ENCODE data around the gene ARMC7. TPM values are rescaled to one million over a fixed set of nuclear protein-coding genes. Genes with fewer than 3 reads are reported as not detected.

ARMC7 gene
- total RNA-seq (2022; extraction: Qiagen RNA extraction; ENCODE audit: low read depth), result 14.9 to 20.8 TPM (median 17.9 TPM) in 5 replicates

GRCh38 chr17:75109407-75110233 is at the start of gene ARMC7:
TSS of gene ARMC7 (plus strand) at chr17:75109969. CDS start at chr17:75110289, 320 bp downstream.

GRCh38 chr17:75087558-75088453 is 22.0 kb upstream of the ARMC7 start, which contains the start of gene SLC16A5:
TSS of gene SLC16A5 (plus strand) at chr17:75087954. CDS start at chr17:75093637, 5,683 bp downstream.

GRCh38 chr17:75131278-75132017 is 21.7 kb downstream of the ARMC7 start, which contains the start of gene NT5C:
TSS of gene NT5C (minus strand) at chr17:75131742. CDS start at chr17:75131707, 35 bp downstream.

GRCh38 chr17:75154195-75155106 is 44.7 kb downstream of the ARMC7 start, which contains the start of gene JPT1:
TSS of gene JPT1 (minus strand) at chr17:75154512. CDS start at chr17:75154397, 115 bp downstream.

Other genes starting within 250 kb of the ARMC7 start
- 54.9 to 76.2 TPM (median 59.9 TPM) in 5 replicates for gene FDXR, start 237.0 kb upstream of the ARMC7 start, total RNA-seq (2022; extraction: Qiagen RNA extraction; ENCODE audit: low read depth)
- gene FADS6, start 216.3 kb upstream of the ARMC7 start, total RNA-seq (2022; extraction: Qiagen RNA extraction; ENCODE audit: low read depth), result 0.10 TPM in 1 of 5 replicates, not detected in the others
- gene USH1G, start 186.7 kb upstream of the ARMC7 start, total RNA-seq (2022; extraction: Qiagen RNA extraction; ENCODE audit: low read depth), result 0.02 to 0.11 TPM (median 0.06 TPM) in 5 replicates
- gene OTOP2, start 185.7 kb upstream of the ARMC7 start, total RNA-seq (2022; extraction: Qiagen RNA extraction; ENCODE audit: low read depth), result 0.06 to 0.18 TPM (median 0.07 TPM) in 5 replicates
- not detected in 5 replicates for gene OTOP3, start 174.1 kb upstream of the ARMC7 start, total RNA-seq (2022; extraction: Qiagen RNA extraction; ENCODE audit: low read depth)
- 6.3 to 7.3 TPM (median 7.2 TPM) in 5 replicates for gene HID1, start 137.2 kb upstream of the ARMC7 start, total RNA-seq (2022; extraction: Qiagen RNA extraction; ENCODE audit: low read depth)
- 35.3 to 50.0 TPM (median 44.7 TPM) in 5 replicates for gene CDR2L, start 122.3 kb upstream of the ARMC7 start, total RNA-seq (2022; extraction: Qiagen RNA extraction; ENCODE audit: low read depth)
- 74.1 to 83.2 TPM (median 79.3 TPM) in 5 replicates for gene MRPL58, start 97.3 kb upstream of the ARMC7 start, total RNA-seq (2022; extraction: Qiagen RNA extraction; ENCODE audit: low read depth)
- gene ATP5PD, start 63.0 kb upstream of the ARMC7 start, total RNA-seq (2022; extraction: Qiagen RNA extraction; ENCODE audit: low read depth), result 451 to 527 TPM (median 489 TPM) in 5 replicates
- 28.0 to 29.8 TPM (median 29.0 TPM) in 5 replicates for gene KCTD2, start 62.7 kb upstream of the ARMC7 start, total RNA-seq (2022; extraction: Qiagen RNA extraction; ENCODE audit: low read depth)
- 23.9 to 31.5 TPM (median 27.3 TPM) in 5 replicates for gene SLC16A5, start 22.0 kb upstream of the ARMC7 start, total RNA-seq (2022; extraction: Qiagen RNA extraction; ENCODE audit: low read depth)
- 83.2 to 128 TPM (median 117 TPM) in 5 replicates for gene NT5C, start 21.8 kb downstream of the ARMC7 start, total RNA-seq (2022; extraction: Qiagen RNA extraction; ENCODE audit: low read depth)
- gene JPT1, start 44.5 kb downstream of the ARMC7 start, total RNA-seq (2022; extraction: Qiagen RNA extraction; ENCODE audit: low read depth), result 789 to 884 TPM (median 813 TPM) in 5 replicates
- gene SUMO2, start 73.0 kb downstream of the ARMC7 start, total RNA-seq (2022; extraction: Qiagen RNA extraction; ENCODE audit: low read depth), result 330 to 428 TPM (median 394 TPM) in 5 replicates
- gene NUP85, start 95.7 kb downstream of the ARMC7 start, total RNA-seq (2022; extraction: Qiagen RNA extraction; ENCODE audit: low read depth), result 90.7 to 111 TPM (median 107 TPM) in 5 replicates
- 23.9 to 31.0 TPM (median 29.2 TPM) in 5 replicates for gene GGA3, start 151.6 kb downstream of the ARMC7 start, total RNA-seq (2022; extraction: Qiagen RNA extraction; ENCODE audit: low read depth)
- 159 to 185 TPM (median 169 TPM) in 5 replicates for gene MRPS7, start 151.9 kb downstream of the ARMC7 start, total RNA-seq (2022; extraction: Qiagen RNA extraction; ENCODE audit: low read depth)
- gene MIF4GD, start 161.3 kb downstream of the ARMC7 start, total RNA-seq (2022; extraction: Qiagen RNA extraction; ENCODE audit: low read depth), result 33.8 to 37.5 TPM (median 36.9 TPM) in 5 replicates
- 20.0 to 23.1 TPM (median 22.8 TPM) in 5 replicates for gene SLC25A19, start 179.5 kb downstream of the ARMC7 start, total RNA-seq (2022; extraction: Qiagen RNA extraction; ENCODE audit: low read depth)

Data from A549 treated with DMSO at 1 μM for 4 hours (cell line).